HCT116 (cell line): ENCODE measurements around the gene PRR5L. TPM values are rescaled to one million over a fixed set of nuclear protein-coding genes. Genes with fewer than 3 reads are reported as not detected.

Experiments used
- ATAC-seq: fragments of 200-7000 bp; cut with Tn5 transposase; 2 replicates; pipeline ENCODE4 v1.9.1; 2020; ENCODE audit warnings: mild to moderate bottlenecking, moderate library complexity
- BruUV-seq: library from RNA; stranded (reverse); fragments of 400-500 nt; replicated peaks from 2 replicates; lab custom pipeline; 2021; lab: Mats Ljungman, UMichigan
- CTCF ChIA-PET: fragments of 300-600 bp; sonication (Branson Sonifier 250); formaldehyde crosslinking; loops from one replicate; lab custom pipeline; 2021; ENCODE audit warnings: antibody characterized with exemption; lab: Charles Lee
- POLR2A ChIA-PET: fragments of 300-600, 350-600 bp; sonication (Branson Sonifier 250); formaldehyde crosslinking; loops from one replicate; lab custom pipeline; 2021; ENCODE audit warnings: antibody characterized with exemption; lab: Charles Lee
- RAD21 ChIA-PET, 2 experiments: fragments of 300-600 bp; sonication (Branson Sonifier 250); formaldehyde crosslinking; loops; one replicate each; lab custom pipeline; 2023; ENCODE audit warnings: low total read pairs in 2 of 2; ENCODE audit not compliant: uncharacterized antibody in 2 of 2, unreplicated experiment in 2 of 2, low non-redundant PET in 1 of 2; lab: Charles Lee
- DNase-seq: peaks from one replicate; pipeline ENCODE4 v3.0.0-alpha.2; 2010; ENCODE audit warnings: low read depth, low spot score
- H2AFZ ChIP-seq: fragments of 200-600 bp; shearing (Covaris generic), sonication (generic); 2 replicates; pipeline ENCODE4 v1.6.1; 2017; ENCODE audit warnings: low read depth, mixed run types, mixed read lengths, antibody characterized with exemption, low read length; ENCODE audit not compliant: poor library complexity, severe bottlenecking
- H3K27ac ChIP-seq: 2 replicates; pipeline ENCODE4 v1.5.1; 2012; ENCODE audit warnings: low read depth, low read length
- H3K27me3 ChIP-seq: fragments of 200-600 bp; sonication (generic); 2 replicates; pipeline ENCODE4 v1.6.1; 2016; ENCODE audit warnings: mixed run types, low read length, mixed read lengths; ENCODE audit not compliant: insufficient read depth
- H3K36me3 ChIP-seq, 2 experiments: fragments of 200-500 bp in 1 of 2; fragments of 200-600 bp in 1 of 2; sonication (Bioruptor generic) in 1 of 2; sonication (generic) in 1 of 2; 2 replicates each; pipeline versions ENCODE4 v1.5.1 to v1.6.1; 2014 to 2016; ENCODE audit warnings: low read length in 2 of 2, inconsistent platforms in 1 of 2, mixed read lengths in 1 of 2, mixed run types in 1 of 2; ENCODE audit not compliant: insufficient read depth in 2 of 2, control insufficient read depth in 1 of 2
- H3K4me1 ChIP-seq, 2 experiments: fragments of 200-600 bp in 1 of 2; sonication (generic) in 1 of 2; 2 replicates each; pipeline versions ENCODE4 v1.5.1 to v1.6.1; 2012 to 2017; ENCODE audit warnings: low read length in 2 of 2, inconsistent platforms in 1 of 2, mild to moderate bottlenecking in 1 of 2, mixed read lengths in 1 of 2, mixed run types in 1 of 2, moderate library complexity in 1 of 2; ENCODE audit not compliant: insufficient read depth in 2 of 2, control insufficient read depth in 1 of 2
- H3K4me2 ChIP-seq: fragments of 200-600 bp; sonication (generic); 2 replicates; pipeline ENCODE4 v1.6.1; 2017; ENCODE audit warnings: mixed run types, low read length, mixed read lengths
- H3K4me3 ChIP-seq, 2 experiments: fragments of 200-600 bp in 1 of 2; sonication (generic) in 1 of 2; replicated peaks in 1 of 2; 2 replicates each; pipeline ENCODE4 v1.5.1; 2011 to 2016; ENCODE audit warnings: low read length in 2 of 2, control low read depth in 1 of 2, low read depth in 1 of 2, mild to moderate bottlenecking in 1 of 2, mixed read lengths in 1 of 2, mixed run types in 1 of 2
- H3K79me2 ChIP-seq: fragments of 200-600 bp; sonication (generic); 2 replicates; pipeline ENCODE4 v1.6.1; 2017; ENCODE audit warnings: mild to moderate bottlenecking, mixed run types, low read length, moderate library complexity, mixed read lengths; ENCODE audit not compliant: insufficient read depth
- H3K9ac ChIP-seq: fragments of 200-600 bp; sonication (generic); 2 replicates; pipeline ENCODE4 v1.6.1; 2016; ENCODE audit warnings: low read length, mixed read lengths
- H3K9me2 ChIP-seq: fragments of 200-600 bp; sonication (generic), shearing (Covaris generic); 2 replicates; pipeline ENCODE4 v1.6.1; 2017; ENCODE audit warnings: mixed run types, mild to moderate bottlenecking, moderate library complexity; ENCODE audit not compliant: insufficient read depth
- H3K9me3 ChIP-seq, 2 experiments: fragments of 200-500 bp in 1 of 2; fragments of 200-600 bp in 1 of 2; sonication (Bioruptor generic) in 1 of 2; sonication (generic) in 1 of 2; 2 replicates each; pipeline ENCODE4 v1.6.1; 2014 to 2017; ENCODE audit warnings: low read length in 2 of 2, mixed read lengths in 2 of 2, inconsistent platforms in 1 of 2, low read depth in 1 of 2, mild to moderate bottlenecking in 1 of 2, mixed run types in 1 of 2, moderate library complexity in 1 of 2; ENCODE audit not compliant: control insufficient read depth in 1 of 2, insufficient read depth in 1 of 2
- H4K20me1 ChIP-seq: fragments of 200-600 bp; sonication (generic), shearing (Covaris generic); 2 replicates; pipeline ENCODE4 v1.6.1; 2017; ENCODE audit warnings: mixed run types, mild to moderate bottlenecking, moderate library complexity; ENCODE audit not compliant: insufficient read depth
- CBX3 ChIP-seq: IDR thresholded peaks from 2 replicates; pipeline ENCODE4 v1.6.1; 2012; ENCODE audit warnings: low read depth
- CTCF ChIP-seq, 3 experiments: fragments of 200-600 bp in 1 of 3; sonication (generic) in 1 of 3; IDR thresholded peaks in 2 of 3; conservative IDR thresholded peaks in 1 of 3; 2 replicates each; pipeline ENCODE4 v1.5.1; 2012 to 2017; ENCODE audit warnings: low read depth in 2 of 3, low read length in 2 of 3, antibody characterized with exemption in 1 of 3, borderline replicate concordance in 1 of 3, control low read depth in 1 of 3, mild to moderate bottlenecking in 1 of 3, mixed read lengths in 1 of 3, mixed run types in 1 of 3, moderate library complexity in 1 of 3; ENCODE audit not compliant: insufficient read depth in 1 of 3
- ELF1 ChIP-seq: IDR thresholded peaks from 2 replicates; pipeline ENCODE4 v1.6.1; 2012; ENCODE audit warnings: low read depth, borderline replicate concordance
- EZH2phosphoT487 ChIP-seq: fragments of 200-600 bp; IDR thresholded peaks from 2 replicates; pipeline ENCODE4 v1.6.1; 2018; ENCODE audit warnings: antibody characterized with exemption, borderline replicate concordance
- FOSL1 ChIP-seq: IDR thresholded peaks from 2 replicates; pipeline ENCODE4 v1.6.1; 2012; ENCODE audit warnings: low read depth
- JUND ChIP-seq: IDR thresholded peaks from 2 replicates; pipeline ENCODE4 v1.6.1; 2012
- MAX ChIP-seq: IDR thresholded peaks from 2 replicates; pipeline ENCODE4 v1.6.1; 2012
- POLR2A ChIP-seq: IDR thresholded peaks from 2 replicates; pipeline ENCODE4 v1.7.0; 2011; ENCODE audit warnings: borderline replicate concordance; ENCODE audit not compliant: insufficient read depth, insufficient read length; ENCODE audit errors: extremely low read depth
- POLR2AphosphoS5 ChIP-seq: IDR thresholded peaks from 2 replicates; pipeline ENCODE4 v1.6.1; 2011; ENCODE audit warnings: mild to moderate bottlenecking, low read depth, low read length, moderate library complexity
- SIN3A ChIP-seq: IDR thresholded peaks from 2 replicates; pipeline ENCODE4 v1.6.1; 2012; ENCODE audit warnings: low read depth
- SP1 ChIP-seq: IDR thresholded peaks from 2 replicates; pipeline ENCODE4 v1.6.1; 2012; ENCODE audit warnings: low read depth
- SRF ChIP-seq: IDR thresholded peaks from 2 replicates; pipeline ENCODE4 v1.6.1; 2012; ENCODE audit warnings: low read depth
- TCF7L2 ChIP-seq: IDR thresholded peaks from 2 replicates; pipeline ENCODE4 v1.7.0; 2011; ENCODE audit warnings: borderline replicate concordance, inconsistent platforms; ENCODE audit not compliant: insufficient read depth, insufficient read length; ENCODE audit errors: extremely low read depth
- YY1 ChIP-seq: IDR thresholded peaks from 2 replicates; pipeline ENCODE4 v1.6.1; 2011; ENCODE audit warnings: low read length, low read depth, moderate library complexity, mild to moderate bottlenecking; ENCODE audit not compliant: insufficient replicate concordance; ENCODE audit errors: extremely low read depth
- ZBTB33 ChIP-seq: IDR thresholded peaks from 2 replicates; pipeline ENCODE4 v1.6.1; 2011; ENCODE audit warnings: mild to moderate bottlenecking, low read length, moderate library complexity; ENCODE audit not compliant: insufficient replicate concordance; ENCODE audit errors: extremely low read depth
- ZFX ChIP-seq: fragments of 450-650 bp; IDR thresholded peaks from 2 replicates; pipeline ENCODE4 v1.6.1; 2017
- ZNF274 ChIP-seq: fragments of 200-500 bp; sonication (Bioruptor generic); IDR thresholded peaks from 2 replicates; pipeline ENCODE4 v1.6.1; 2014; ENCODE audit warnings: mild to moderate bottlenecking, low read depth, low read length, inconsistent platforms
- intact Hi-C: fragments of 100-400 bp; cut with micrococcal nuclease; formaldehyde crosslinking; loops from 2 replicates; pipeline ENCODE4 v1.10.0; 2022
- total RNA-seq: library from RNA; stranded (reverse); gene quantifications from one replicate; pipeline ENCODE4 v1.2.1, GENCODE V29; 2021; ENCODE audit not compliant: unreplicated experiment
- TF ChIP-seq, protein P1 (sequence below): IDR thresholded peaks from 2 replicates; pipeline ENCODE4 v1.6.1; 2012

Gene PRR5L
- total RNA-seq, 1 experiment from 2014 or later, result 0.47 TPM

DNA sequence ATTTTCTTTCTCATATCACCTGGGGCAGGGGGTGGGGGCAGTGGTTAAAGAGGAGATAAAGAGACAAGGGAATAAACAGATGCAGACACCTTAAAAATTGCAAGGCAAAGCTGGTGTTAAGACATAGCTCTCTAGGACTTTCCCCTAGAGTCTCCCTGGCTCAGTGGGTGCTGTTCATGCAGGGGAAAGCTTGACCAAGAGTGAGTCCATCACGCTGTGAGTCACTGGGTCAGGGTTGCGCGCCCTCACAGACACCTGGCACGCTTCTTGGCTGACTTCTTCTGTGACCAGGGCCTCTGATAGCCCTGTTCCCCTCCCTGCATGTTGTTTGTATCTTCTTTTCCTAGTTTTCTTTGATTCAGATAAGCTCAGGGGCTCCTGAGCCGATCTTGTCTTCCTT lies 38.7 kb upstream of the PRR5L start:
- no peaks in the 10 kb centered on the region for H3K27me3 ChIP-seq
- RAD21 ChIA-PET, result no interaction called here
- no TSS peak for BruUV-seq
- no peak overlapping the region for H2AFZ ChIP-seq
- no peak overlapping the region for H3K4me2 ChIP-seq
- H3K9me3 ChIP-seq, result no peaks in the 10 kb centered on the region
- ATAC-seq (no peak), DNase-seq (no peak)
- no peaks in the 10 kb centered on the region for H4K20me1 ChIP-seq
- no peaks in the 10 kb centered on the region for H3K79me2 ChIP-seq
- H3K9me2 ChIP-seq, result no peaks in the 10 kb centered on the region
- no peaks in the 10 kb centered on the region for H3K36me3 ChIP-seq
- H3K4me3 ChIP-seq, result no peak overlapping the region
- no peak overlapping the region for H3K27ac ChIP-seq
- intact Hi-C loops, result loop anchor here (5.0 kb wide), 2 partner anchors 105 to 215 kb away; no protein-coding TSS in a partner anchor
- peaks cover 3 to 20% of the 10 kb centered on the region in 2 experiments; a peak in 3 of 4 replicates for H3K4me1 ChIP-seq
- CTCF ChIA-PET, result interaction anchor here (0.6 to 4.3 kb wide), 9 partner anchors 9 to 643 kb away, joined by 3 to 57 read pairs (median 4); no protein-coding TSS in a partner anchor
- POLR2A ChIA-PET, result no interaction called here
- TF ChIP-seq JUND (no peak), CBX3 (no peak), CTCF (IDR thresholded peaks at IDR 0.05 in 2 of 3, conservative IDR thresholded peaks at IDR 0.05 in 1 of 3; ENCODE audit: borderline replicate concordance in 1 of 3, insufficient read depth in 1 of 3, low read depth in 2 of 3, low read length in 2 of 3) (no peak), YY1 (no peak), POLR2AphosphoS5 (no peak), EZH2phosphoT487 (no peak), SRF (no peak), TCF7L2 (no peak), ZBTB33 (no peak), MAX (no peak), ZNF274 (no peak), ELF1 (no peak), FOSL1 (no peak), ZFX (no peak), SP1 (no peak), SIN3A (no peak), POLR2A (no peak)
- TF ChIP-seq, protein P1, sequence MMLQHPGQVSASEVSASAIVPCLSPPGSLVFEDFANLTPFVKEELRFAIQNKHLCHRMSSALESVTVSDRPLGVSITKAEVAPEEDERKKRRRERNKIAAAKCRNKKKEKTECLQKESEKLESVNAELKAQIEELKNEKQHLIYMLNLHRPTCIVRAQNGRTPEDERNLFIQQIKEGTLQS, result no peak
- H3K9ac ChIP-seq, result no peak overlapping the region
